ENCODE data around the gene NDUFAF2. TPM values are rescaled to one million over a fixed set of nuclear protein-coding genes. Genes with fewer than 3 reads are reported as not detected.

NDUFAF2 gene
- total and polyA plus RNA-seq, 2 experiments from 2014 or later = 31.6 to 155 TPM

GRCh38 chr5:60996368-60996767 is 51.4 kb downstream of the NDUFAF2 start:
- ATAC-seq (no peak), DNase-seq (ENCODE audit: low spot score) (no peak)
- H3K4me3 ChIP-seq = no peak overlapping the region
- TF ChIP-seq ZNF331 (CRISPR knock-in tag; IDR thresholded peaks at IDR 0.05; ENCODE audit: low read depth) = no peak
- no peak for TF ChIP-seq NANOG (IDR thresholded peaks at IDR 0.05; ENCODE audit: borderline replicate concordance)
- no peak overlapping the region for H3K27ac Mint-ChIP-seq
- H3K9me3 Mint-ChIP-seq = peaks cover 37% of the 10 kb centered on the region
- H3K4me3 Mint-ChIP-seq = no peak overlapping the region
- H3K27me3 Mint-ChIP-seq (ENCODE audit: insufficient read depth, low read depth, poor library complexity) = no peaks in the 10 kb centered on the region
- no peak overlapping the region for H2AFZ ChIP-seq
- no peak overlapping the region for H3K4me2 ChIP-seq
- peaks cover 40% of the 10 kb centered on the region; the same call in 2 of the 3 replicates for H3K36me3 Mint-ChIP-seq (ENCODE audit: low read depth)
- 0 out of 2 replicates have a peak, but pooled peaks cover 3% of the 10 kb centered on the region for H3K36me3 ChIP-seq (ENCODE audit: insufficient read depth)
- H3K27ac ChIP-seq (ENCODE audit: low read depth) = no peak overlapping the region
- H3K27me3 ChIP-seq (ENCODE audit: insufficient read depth) = no peaks in the 10 kb centered on the region
- no peaks in the 10 kb centered on the region for H3K9me2 ChIP-seq (ENCODE audit: insufficient read depth)
- no peaks in the 10 kb centered on the region for H3F3A ChIP-seq (replicated peaks; ENCODE audit: low read depth)
- H4K20me1 ChIP-seq (replicated peaks; ENCODE audit: insufficient read depth) = no peaks in the 10 kb centered on the region
- peaks cover 15% of the 10 kb centered on the region for H3K4me1 Mint-ChIP-seq
- H3K79me2 ChIP-seq (replicated peaks; ENCODE audit: insufficient read depth) = 0 out of 2 replicates have a peak, but pooled peaks cover 5% of the 10 kb centered on the region
- H3K4me1 ChIP-seq (ENCODE audit: insufficient read depth) = peaks cover 5% of the 10 kb centered on the region; the same call in 1 of the 2 replicates

- Histone ChIP-seq H4K20me1 (replicated peaks; ENCODE audit: insufficient read depth) (no peaks in the 10 kb centered on the region), H3F3A (replicated peaks; ENCODE audit: low read depth) (no peaks in the 10 kb centered on the region), H3K4me3 (no peak overlapping the region), H3K27ac (ENCODE audit: low read depth) (no peak overlapping the region), H3K27me3 (ENCODE audit: insufficient read depth) (no peaks in the 10 kb centered on the region), H3K36me3 (ENCODE audit: insufficient read depth) (0 out of 2 replicates have a peak, but pooled peaks cover 3% of the 10 kb centered on the region), H3K4me2 (no peak overlapping the region), H3K4me1 (ENCODE audit: insufficient read depth) (peaks cover 5% of the 10 kb centered on the region; the same call in 1 of the 2 replicates), H3K9me2 (ENCODE audit: insufficient read depth) (no peaks in the 10 kb centered on the region), H2AFZ (no peak overlapping the region), H3K79me2 (replicated peaks; ENCODE audit: insufficient read depth) (no peaks in the 10 kb centered on the region)
- DNase-seq (ENCODE audit: low spot score) (no peak), ATAC-seq (no peak)
- Mint-ChIP-seq H3K36me3 (ENCODE audit: low read depth) (peaks cover 26% of the 10 kb centered on the region; the same call in 2 of the 3 replicates), H3K27me3 (ENCODE audit: insufficient read depth, low read depth, poor library complexity) (no peaks in the 10 kb centered on the region), H3K4me3 (no peak overlapping the region), H3K9me3 (peaks cover 25% of the 10 kb centered on the region), H3K4me1 (peaks cover 15% of the 10 kb centered on the region), H3K27ac (no peak overlapping the region)
- TF ChIP-seq ZNF331 (CRISPR knock-in tag; IDR thresholded peaks at IDR 0.05; ENCODE audit: low read depth) (no peak), NANOG (IDR thresholded peaks at IDR 0.05; ENCODE audit: borderline replicate concordance) (no peak), ZNF462 (CRISPR knock-in tag; IDR thresholded peaks at IDR 0.05) (no peak), CREB1 (CRISPR knock-in tag; IDR thresholded peaks at IDR 0.05; ENCODE audit: low read depth) (no peak), REST (IDR thresholded peaks at IDR 0.05; ENCODE audit: unreplicated experiment) (no peak), POLR2AphosphoS5 (IDR thresholded peaks at IDR 0.05; ENCODE audit: low read depth) (no peak), ETS1 (IDR thresholded peaks at IDR 0.05) (no peak)
These were observed 52.7 kb downstream of the NDUFAF2 start for GRCh38 chr5:60997721-60998120.

Data from GM23338 (cell line).